GM12878 (cell line): ENCODE measurements around the gene TMEM38A.

Experiments
- CBFB ChIP-seq: IDR thresholded peaks from 2 replicates; pipeline ENCODE4 v1.6.1; 2016; ENCODE audit warnings: antibody characterized with exemption, low read depth
- CHD2 ChIP-seq: IDR thresholded peaks from 2 replicates; pipeline ENCODE4 v1.6.1; 2011; ENCODE audit warnings: low read depth, low read length, improper control_type of control experiment, borderline replicate concordance
- EP300 ChIP-seq, 2 experiments: fragments of 150-350 bp in 1 of 2; IDR thresholded peaks; 2 replicates each; pipeline ENCODE4 v1.6.1; 2011 to 2012; ENCODE audit warnings: low read depth in 2 of 2, low read length in 2 of 2, borderline replicate concordance in 1 of 2, improper control_type of control experiment in 1 of 2, inconsistent platforms in 1 of 2; ENCODE audit not compliant: control insufficient read depth in 1 of 2
- FOXM1 ChIP-seq: IDR thresholded peaks from 2 replicates; pipeline ENCODE4 v1.6.1; 2012; ENCODE audit warnings: low read depth, mild to moderate bottlenecking, inconsistent platforms, low read length, moderate library complexity
- POLR2A ChIP-seq: IDR thresholded peaks from 2 replicates; pipeline ENCODE4 v1.6.1; 2011; ENCODE audit warnings: low read depth, mild to moderate bottlenecking, low read length
- TAF1 ChIP-seq: IDR thresholded peaks from 2 replicates; pipeline ENCODE4 v1.6.1; 2011; ENCODE audit warnings: mild to moderate bottlenecking, low read depth, low read length, borderline replicate concordance
- TARDBP ChIP-seq: IDR thresholded peaks from 2 replicates; pipeline ENCODE4 v1.6.1; 2016; ENCODE audit warnings: borderline replicate concordance
- ZBTB33 ChIP-seq: fragments of 450-650 bp; IDR thresholded peaks from 2 replicates; pipeline ENCODE4 v1.6.1; 2017; ENCODE audit warnings: mild to moderate bottlenecking
- ZNF384 ChIP-seq: IDR thresholded peaks from 2 replicates; pipeline ENCODE4 v1.6.1; 2012; ENCODE audit warnings: low read depth, mild to moderate bottlenecking, low read length, improper control_type of control experiment, borderline replicate concordance
- TF ChIP-seq, protein P1 (sequence below), 3 experiments: IDR thresholded peaks in 2 of 3; conservative IDR thresholded peaks in 1 of 3; 2 replicates each; pipeline ENCODE4 v1.5.1; 2011; ENCODE audit warnings: low read depth in 3 of 3, low read length in 3 of 3, mild to moderate bottlenecking in 3 of 3, control low read depth in 2 of 3, moderate library complexity in 2 of 3, inconsistent platforms in 1 of 3, mixed read lengths in 1 of 3; ENCODE audit not compliant: control insufficient read depth in 2 of 3, insufficient read depth in 1 of 3; ENCODE audit errors: extremely low read depth in 1 of 3

DNA sequence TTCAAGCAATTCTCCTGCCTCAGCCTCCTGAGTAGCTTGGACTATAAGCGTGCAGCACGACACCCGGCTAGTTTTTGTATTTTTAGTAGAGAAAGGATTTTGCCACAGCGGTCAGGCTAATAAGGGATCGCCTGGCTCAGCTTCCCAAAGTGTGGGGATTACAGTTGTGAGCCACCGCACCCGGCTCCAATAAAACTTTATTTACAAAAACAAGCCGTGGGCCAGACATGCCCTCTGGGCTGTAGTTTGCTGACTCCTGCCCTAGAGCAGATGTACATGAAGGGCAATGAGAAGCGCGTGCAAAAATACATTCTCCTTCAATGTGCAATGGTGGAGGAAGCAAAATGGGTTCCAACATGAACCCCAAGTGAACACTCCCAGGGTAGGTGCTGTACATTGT is 19.2 kb upstream of the TMEM38A start:
- TF ChIP-seq, protein P1, sequence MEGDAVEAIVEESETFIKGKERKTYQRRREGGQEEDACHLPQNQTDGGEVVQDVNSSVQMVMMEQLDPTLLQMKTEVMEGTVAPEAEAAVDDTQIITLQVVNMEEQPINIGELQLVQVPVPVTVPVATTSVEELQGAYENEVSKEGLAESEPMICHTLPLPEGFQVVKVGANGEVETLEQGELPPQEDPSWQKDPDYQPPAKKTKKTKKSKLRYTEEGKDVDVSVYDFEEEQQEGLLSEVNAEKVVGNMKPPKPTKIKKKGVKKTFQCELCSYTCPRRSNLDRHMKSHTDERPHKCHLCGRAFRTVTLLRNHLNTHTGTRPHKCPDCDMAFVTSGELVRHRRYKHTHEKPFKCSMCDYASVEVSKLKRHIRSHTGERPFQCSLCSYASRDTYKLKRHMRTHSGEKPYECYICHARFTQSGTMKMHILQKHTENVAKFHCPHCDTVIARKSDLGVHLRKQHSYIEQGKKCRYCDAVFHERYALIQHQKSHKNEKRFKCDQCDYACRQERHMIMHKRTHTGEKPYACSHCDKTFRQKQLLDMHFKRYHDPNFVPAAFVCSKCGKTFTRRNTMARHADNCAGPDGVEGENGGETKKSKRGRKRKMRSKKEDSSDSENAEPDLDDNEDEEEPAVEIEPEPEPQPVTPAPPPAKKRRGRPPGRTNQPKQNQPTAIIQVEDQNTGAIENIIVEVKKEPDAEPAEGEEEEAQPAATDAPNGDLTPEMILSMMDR (IDR thresholded peaks at IDR 0.05 in 2 of 3, conservative IDR thresholded peaks at IDR 0.05 in 1 of 3; ENCODE audit: control insufficient read depth in 2 of 3, extremely low read depth in 1 of 3, insufficient read depth in 1 of 3, low read depth in 3 of 3, low read length in 3 of 3) = no peak
- TF ChIP-seq TAF1 (no peak), EP300 (IDR thresholded peaks at IDR 0.05; ENCODE audit: borderline replicate concordance in 1 of 2, control insufficient read depth in 1 of 2, low read depth in 2 of 2, low read length in 2 of 2) (no peak), TARDBP (no peak), FOXM1 (no peak), ZBTB33 (no peak), POLR2A (no peak), CHD2 (no peak), CBFB (no peak), ZNF384 (no peak)
